Effector memory CD8-positive, alpha-beta T cell (primary cell): ENCODE results near the gene SRD5A1.
"Not testable (repeated sequence)": the region's sequence is repeated elsewhere in the genome, so short reads cannot be mapped to it uniquely, and the experiment has no call there.

Source experiments
- ATAC-seq: fragments of 150-1000 bp; cut with Tn5 transposase; replicated peaks from 2 replicates; pipeline ENCODE4 v1.10.0; 2021; ENCODE audit warnings: mild to moderate bottlenecking, moderate library complexity
- DNase-seq, 3 experiments: peaks; one replicate each; pipeline ENCODE4 v3.0.0; 2021
- H3K27ac Mint-ChIP-seq, 2 donors: one replicate each; pipeline ENCODE4 v1.8.0; 2022; ENCODE audit warnings: mild to moderate bottlenecking in 2 of 2, mixed read lengths in 2 of 2, moderate library complexity in 2 of 2
- H3K27me3 Mint-ChIP-seq, 2 donors: one replicate each; pipeline ENCODE4 v1.8.0; 2022; ENCODE audit warnings: mixed read lengths in 2 of 2
- H3K36me3 Mint-ChIP-seq: one replicate; pipeline ENCODE4 v1.8.0; 2022; ENCODE audit warnings: mild to moderate bottlenecking, moderate library complexity, mixed read lengths; ENCODE audit not compliant: insufficient read depth
- H3K4me1 Mint-ChIP-seq, 2 donors: one replicate each; pipeline ENCODE4 v1.8.0; 2022; ENCODE audit warnings: low read depth in 2 of 2, mixed read lengths in 2 of 2
- H3K4me3 Mint-ChIP-seq, 2 donors: one replicate each; pipeline ENCODE4 v1.8.0; 2022; ENCODE audit warnings: mild to moderate bottlenecking in 2 of 2, mixed read lengths in 2 of 2, moderate library complexity in 2 of 2
- H3K9me3 Mint-ChIP-seq, 2 donors: one replicate each; pipeline ENCODE4 v1.8.0; 2022; ENCODE audit warnings: mixed read lengths in 2 of 2

The SRD5A1 gene

DNA sequence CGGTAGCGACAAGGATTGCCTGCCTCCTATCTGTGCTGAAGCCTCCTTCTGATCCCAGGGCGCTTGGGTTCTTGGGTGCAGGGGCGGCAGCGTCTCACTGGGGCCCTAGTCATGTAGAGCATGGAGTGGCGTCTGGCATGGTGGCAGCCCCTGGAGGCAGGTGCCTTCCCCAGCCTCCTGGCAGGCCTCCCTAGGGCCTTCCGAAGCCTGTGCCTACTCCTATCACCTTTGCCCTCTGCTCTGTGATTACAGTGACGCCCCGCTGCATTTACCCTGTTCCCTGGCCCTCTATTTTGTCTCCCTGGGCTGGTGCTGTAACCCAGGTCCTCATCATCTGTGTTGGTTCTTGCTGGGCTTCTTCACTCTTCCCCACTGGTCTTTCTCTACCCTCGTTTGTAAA, 3.8 kb downstream of the SRD5A1 start:
- Mint-ChIP-seq H3K27me3 (no peaks in the 10 kb centered on the region), H3K9me3 (no peaks in the 10 kb centered on the region), H3K4me3 (no peak overlapping the region), H3K4me1 (peaks cover 19 to 23% of the 10 kb centered on the region in 2 donors), H3K36me3 (peaks cover 8% of the 10 kb centered on the region), H3K27ac (no peak overlapping the region)
- ATAC-seq (no peak), DNase-seq (no peak)

GRCh38 chr5:6637590-6637989, 4.3 kb downstream of the SRD5A1 start:
- Mint-ChIP-seq H3K27me3 (no peaks in the 10 kb centered on the region), H3K27ac (no peak overlapping the region), H3K36me3 (peaks cover 8% of the 10 kb centered on the region), H3K4me1 (peaks cover 14 to 17% of the 10 kb centered on the region in 2 donors), H3K9me3 (no peaks in the 10 kb centered on the region), H3K4me3 (no peak overlapping the region)
- DNase-seq (no peak), ATAC-seq (no peak)

DNA sequence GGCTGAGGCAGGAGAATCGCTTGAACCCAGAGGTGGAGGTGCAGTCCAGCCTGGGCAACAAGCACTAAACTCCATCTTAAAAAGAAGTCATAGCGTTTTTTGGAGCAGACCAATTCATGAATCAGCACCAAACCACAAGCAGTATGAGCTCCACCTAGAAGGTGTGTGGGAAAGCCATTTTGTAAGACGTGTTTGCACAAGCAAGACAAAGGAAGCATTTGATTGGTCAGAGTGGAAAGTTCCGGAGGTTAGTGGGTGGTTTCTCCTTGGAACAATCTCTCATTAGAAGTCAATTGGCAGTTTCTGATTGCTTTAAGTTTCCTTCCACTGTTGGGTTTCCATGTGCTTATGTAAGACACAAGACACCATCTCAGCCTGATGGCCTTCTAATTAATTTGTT, 5.0 kb downstream of the SRD5A1 start:
- DNase-seq: no peak
- Mint-ChIP-seq H3K27me3 (no peaks in the 10 kb centered on the region), H3K27ac (no peak overlapping the region), H3K4me1 (peaks cover 13 to 15% of the 10 kb centered on the region in 2 donors), H3K9me3 (no peaks in the 10 kb centered on the region), H3K4me3 (no peak overlapping the region), H3K36me3 (peaks cover 4% of the 10 kb centered on the region)
- no peak for ATAC-seq

GRCh38 chr5:6642655-6643054, 9.4 kb downstream of the SRD5A1 start:
- H3K4me1 Mint-ChIP-seq: peaks cover 3 to 5% of the 10 kb centered on the region in 2 donors
- no peaks in the 10 kb centered on the region for H3K9me3 Mint-ChIP-seq
- no peaks in the 10 kb centered on the region for H3K36me3 Mint-ChIP-seq
- ATAC-seq: no peak
- no peak overlapping the region for H3K27ac Mint-ChIP-seq
- DNase-seq: no peak
- H3K4me3 Mint-ChIP-seq: no peak overlapping the region
- H3K27me3 Mint-ChIP-seq: no peaks in the 10 kb centered on the region

- Mint-ChIP-seq H3K4me3 (no peak overlapping the region), H3K4me1 (peaks cover 3 to 8% of the 10 kb centered on the region in 2 donors)
- no peak for DNase-seq
These were observed 11.6 kb downstream of the SRD5A1 start for GRCh38 chr5:6644794-6645241.

DNA sequence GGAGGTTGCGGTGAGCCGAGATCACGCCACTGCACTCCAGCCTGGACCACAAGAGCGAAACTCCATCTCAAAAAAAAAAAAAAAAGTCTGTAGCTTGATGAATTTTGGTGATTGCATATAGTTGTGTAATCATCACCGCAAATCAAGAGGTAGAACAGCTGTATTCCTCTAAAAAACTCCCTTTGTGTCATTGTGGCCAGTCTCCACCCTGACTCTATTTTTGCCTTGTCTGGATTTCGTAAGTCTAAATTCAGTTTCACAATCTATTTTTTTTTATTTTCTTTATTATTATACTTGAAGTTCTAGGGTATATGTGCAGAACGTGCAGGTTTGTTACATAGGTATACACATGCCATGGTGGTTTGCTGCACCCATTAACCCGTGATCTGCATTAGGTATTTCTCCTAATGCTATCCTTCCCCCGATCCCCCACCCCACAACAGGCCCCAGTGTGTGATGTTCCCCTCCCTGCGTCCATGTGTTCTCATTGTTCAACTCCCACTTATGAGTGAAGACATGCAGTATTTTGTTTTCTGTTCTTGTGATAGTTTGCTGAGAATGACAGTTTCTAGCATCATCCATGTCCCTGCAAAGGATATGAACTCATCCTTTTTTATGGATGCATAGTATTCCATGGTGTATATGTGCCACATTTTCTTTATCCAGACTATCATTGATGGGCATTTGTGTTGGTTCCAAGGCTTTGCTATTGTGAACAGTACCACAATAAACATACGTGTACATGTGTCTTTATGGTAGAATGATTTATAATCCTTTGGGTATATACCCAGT, 12.5 kb downstream of the SRD5A1 start:
- H3K27me3 Mint-ChIP-seq, H3K27ac Mint-ChIP-seq, H3K4me3 Mint-ChIP-seq, ATAC-seq, DNase-seq, H3K36me3 Mint-ChIP-seq, H3K9me3 Mint-ChIP-seq: not testable (repeated sequence)
- H3K4me1 Mint-ChIP-seq: peaks cover 5 to 11% of the 10 kb centered on the region in 2 donors

More at GRCh38 chr5:6644794-6645241, 11.6 kb downstream of the SRD5A1 start:
- no peaks in the 10 kb centered on the region for H3K36me3 Mint-ChIP-seq
- no peak for ATAC-seq
- no peaks in the 10 kb centered on the region for H3K27me3 Mint-ChIP-seq
- no peaks in the 10 kb centered on the region for H3K9me3 Mint-ChIP-seq
- H3K27ac Mint-ChIP-seq: no peak overlapping the region

DNA sequence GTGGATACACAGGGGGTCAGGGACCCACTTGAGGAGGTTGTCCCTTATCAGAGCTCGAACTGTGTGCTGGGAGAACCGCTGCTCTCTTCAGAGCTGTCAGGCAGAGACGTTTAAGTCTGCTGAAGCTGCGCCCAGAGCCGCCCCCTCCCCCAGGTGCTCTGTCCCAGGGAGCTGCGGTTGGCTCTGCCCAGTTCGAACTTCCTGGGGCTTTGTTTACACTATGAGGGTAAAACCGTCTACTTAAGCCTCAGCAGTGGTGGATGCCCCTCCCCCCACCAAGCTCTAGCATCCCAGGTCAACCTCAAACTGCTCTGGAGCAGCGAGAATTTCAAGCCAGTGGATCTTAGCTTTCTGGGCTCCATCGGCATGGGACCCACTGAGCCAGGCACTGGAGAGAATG, 15.9 kb downstream of the SRD5A1 start:
- Mint-ChIP-seq H3K4me1 (peaks cover 5 to 11% of the 10 kb centered on the region in 2 donors), H3K27me3 (no peaks in the 10 kb centered on the region), H3K27ac (no peak overlapping the region), H3K4me3 (no peak overlapping the region), H3K36me3 (no peaks in the 10 kb centered on the region), H3K9me3 (no peaks in the 10 kb centered on the region)
- no peak for ATAC-seq
- DNase-seq: no peak

DNA sequence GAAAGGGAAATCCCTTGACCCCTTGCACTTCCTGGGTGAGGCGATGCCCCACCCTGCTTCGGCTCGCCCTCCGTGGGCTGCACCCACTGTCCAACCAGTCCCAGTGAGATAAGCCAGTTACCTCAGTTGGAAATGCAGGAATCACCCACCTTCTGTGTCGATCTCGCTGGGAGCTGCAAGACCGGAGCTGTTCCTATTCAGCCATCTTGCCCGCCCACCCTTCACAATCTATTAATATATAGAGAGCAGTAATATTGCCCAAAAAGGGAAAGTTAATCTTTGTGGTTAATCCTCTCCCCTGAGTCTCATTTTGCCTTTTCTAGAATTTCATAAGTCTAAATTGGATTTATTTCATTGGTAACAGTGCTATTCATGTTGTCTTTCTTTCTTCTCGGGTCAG, 16.4 kb downstream of the SRD5A1 start:
- H3K4me3 Mint-ChIP-seq: no peak overlapping the region
- H3K4me1 Mint-ChIP-seq: peaks cover 2 to 11% of the 10 kb centered on the region in 2 donors
- no peaks in the 10 kb centered on the region for H3K36me3 Mint-ChIP-seq
- no peaks in the 10 kb centered on the region for H3K27me3 Mint-ChIP-seq
- ATAC-seq (no peak), DNase-seq (no peak)
- H3K9me3 Mint-ChIP-seq: no peaks in the 10 kb centered on the region
- H3K27ac Mint-ChIP-seq: no peak overlapping the region

- no peak for DNase-seq
- H3K27me3 Mint-ChIP-seq: no peaks in the 10 kb centered on the region
- no peak for ATAC-seq
- no peak overlapping the region for H3K27ac Mint-ChIP-seq
- H3K36me3 Mint-ChIP-seq: peaks cover 7% of the 10 kb centered on the region
- H3K4me3 Mint-ChIP-seq: no peak overlapping the region
- H3K4me1 Mint-ChIP-seq: peaks cover 2 to 7% of the 10 kb centered on the region in 2 donors
- peaks cover 3 to 12% of the 10 kb centered on the region in 2 donors for H3K9me3 Mint-ChIP-seq
These were observed 18.8 kb downstream of the SRD5A1 start for GRCh38 chr5:6652025-6652424.

GRCh38 chr5:6655432-6655831, 22.2 kb downstream of the SRD5A1 start:
- Mint-ChIP-seq H3K4me1 (peaks cover 0 to 4% of the 10 kb centered on the region in 2 donors), H3K4me3 (no peak overlapping the region), H3K36me3 (peaks cover 8% of the 10 kb centered on the region), H3K9me3 (peaks cover 3 to 13% of the 10 kb centered on the region in 2 donors), H3K27me3 (no peaks in the 10 kb centered on the region), H3K27ac (no peak overlapping the region)
- DNase-seq (no peak), ATAC-seq (no peak)

DNA sequence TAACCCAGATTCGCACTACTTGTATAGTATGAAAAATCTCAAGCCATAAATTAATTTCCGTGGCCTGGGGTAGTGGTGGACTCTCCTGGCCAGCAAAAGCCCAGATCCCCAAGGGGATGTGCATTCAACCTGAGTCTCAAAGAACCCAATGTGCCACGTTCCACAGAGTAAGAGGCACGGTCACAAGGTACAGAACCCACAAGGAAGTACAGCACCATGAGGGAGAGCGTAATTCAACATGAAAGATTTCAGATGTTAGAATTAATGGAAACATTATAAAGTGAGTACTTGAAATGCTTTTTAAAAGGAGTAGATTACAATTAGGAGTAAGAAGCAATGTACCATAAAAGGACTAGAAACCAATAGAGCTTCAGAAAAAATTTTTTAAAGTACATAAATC, 23.4 kb downstream of the SRD5A1 start:
- H3K27ac Mint-ChIP-seq: no peak overlapping the region
- DNase-seq (no peak), ATAC-seq (no peak)

GRCh38 chr5:6659941-6660684, 26.9 kb downstream of the SRD5A1 start:
- peak; percentile 22 for ATAC-seq
- no peak for DNase-seq
- H3K27ac Mint-ChIP-seq: no peak overlapping the region
- H3K4me3 Mint-ChIP-seq: peak overlapping the region in 1 of 2 donors; percentile 24
- no peaks in the 10 kb centered on the region for H3K27me3 Mint-ChIP-seq
- peaks cover 0 to 4% of the 10 kb centered on the region in 2 donors for H3K4me1 Mint-ChIP-seq
- peaks cover 3 to 13% of the 10 kb centered on the region in 2 donors for H3K9me3 Mint-ChIP-seq
- H3K36me3 Mint-ChIP-seq: peaks cover 11% of the 10 kb centered on the region

More for the DNA sequence above, 23.4 kb downstream of the SRD5A1 start:
- peaks cover 8% of the 10 kb centered on the region for H3K36me3 Mint-ChIP-seq
- no peak overlapping the region for H3K4me3 Mint-ChIP-seq
- no peaks in the 10 kb centered on the region for H3K27me3 Mint-ChIP-seq
- peaks cover 3 to 13% of the 10 kb centered on the region in 2 donors for H3K9me3 Mint-ChIP-seq
- H3K4me1 Mint-ChIP-seq: peaks cover 0 to 4% of the 10 kb centered on the region in 2 donors

GRCh38 chr5:6660688-6661087, 27.4 kb downstream of the SRD5A1 start:
- DNase-seq: no peak
- H3K4me3 Mint-ChIP-seq: peak overlapping the region in 1 of 2 donors; percentile 24
- H3K4me1 Mint-ChIP-seq: peaks cover 0 to 4% of the 10 kb centered on the region in 2 donors
- H3K27me3 Mint-ChIP-seq: no peaks in the 10 kb centered on the region
- H3K9me3 Mint-ChIP-seq: peaks cover 3 to 13% of the 10 kb centered on the region in 2 donors
- peaks cover 11% of the 10 kb centered on the region for H3K36me3 Mint-ChIP-seq
- no peak overlapping the region for H3K27ac Mint-ChIP-seq
- ATAC-seq: no peak

DNA sequence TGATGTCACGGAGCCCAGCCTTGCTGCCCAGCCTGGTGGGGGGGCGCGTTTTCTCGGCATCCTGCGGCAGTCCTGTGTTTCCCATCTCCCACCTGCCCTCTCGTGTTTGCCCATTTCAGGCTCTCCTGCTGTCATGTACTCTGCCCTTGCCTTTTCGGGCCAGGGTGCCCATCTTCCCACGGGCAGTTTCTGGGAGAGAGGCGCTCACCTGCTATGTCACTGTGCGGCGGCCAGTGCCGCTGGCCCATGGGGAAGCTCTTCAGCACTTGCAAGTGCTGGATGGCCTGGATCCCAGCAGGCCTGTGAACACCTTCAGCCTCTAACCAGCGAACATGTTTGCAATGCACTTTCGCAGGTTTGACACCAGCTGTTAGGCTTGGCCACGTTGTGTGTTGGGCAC, 33.5 kb downstream of the SRD5A1 start:
- Mint-ChIP-seq H3K4me1 (no peaks in the 10 kb centered on the region), H3K27me3 (no peaks in the 10 kb centered on the region), H3K27ac (no peak overlapping the region), H3K4me3 (no peak overlapping the region), H3K9me3 (no peaks in the 10 kb centered on the region), H3K36me3 (peaks cover 2% of the 10 kb centered on the region)
- DNase-seq: no peak
- no peak for ATAC-seq
